Measurements from ENCODE around the gene CCKAR. TPM values are rescaled to one million over a fixed set of nuclear protein-coding genes. Genes with fewer than 3 reads are reported as not detected.

CCKAR gene
- total and polyA plus RNA-seq, 2 of the 13 experiments (the other 11 are each of a cell fraction or from before 2014, with no cell fraction given): not detected

- peaks cover 1 to 19% of the 10 kb centered on the region in 2 experiments; a peak in 3 of 5 replicates for H3K27me3 ChIP-seq (ENCODE audit: control insufficient read depth in 1 of 2, insufficient read depth in 2 of 2, low read length in 2 of 2)
- TF ChIP-seq ZNF441 (CRISPR knock-in tag; IDR thresholded peaks at IDR 0.05; ENCODE audit: borderline replicate concordance) (no peak), ZNF891 (CRISPR knock-in tag; IDR thresholded peaks at IDR 0.05) (no peak), ZMAT5 (CRISPR knock-in tag; IDR thresholded peaks at IDR 0.05; ENCODE audit: borderline replicate concordance, low read depth) (no peak), ZNF589 (CRISPR knock-in tag; conservative IDR thresholded peaks at IDR 0.05) (no peak), TFAP4 (IDR thresholded peaks at IDR 0.05; ENCODE audit: borderline replicate concordance, low read depth) (no peak), YEATS4 (CRISPR knock-in tag; IDR thresholded peaks at IDR 0.05; ENCODE audit: borderline replicate concordance) (no peak), ZNF34 (CRISPR knock-in tag; IDR thresholded peaks at IDR 0.05; ENCODE audit: borderline replicate concordance) (no peak), ZNF720 (CRISPR knock-in tag; IDR thresholded peaks at IDR 0.05) (no peak), KLF12 (CRISPR knock-in tag; IDR thresholded peaks at IDR 0.05; ENCODE audit: borderline replicate concordance) (no peak), ZNF224 (CRISPR knock-in tag; IDR thresholded peaks at IDR 0.05) (no peak), NBN (conservative IDR thresholded peaks at IDR 0.05) (no peak), ASH2L (IDR thresholded peaks at IDR 0.05; ENCODE audit: insufficient read length, low read depth, low read length) (no peak), REST (IDR thresholded peaks at IDR 0.05; ENCODE audit: borderline replicate concordance in 1 of 2, low read depth in 1 of 2, low read length in 2 of 2) (no peak), FOXP1 (IDR thresholded peaks at IDR 0.05) (no peak), FOXP1 (CRISPR knock-in tag; IDR thresholded peaks at IDR 0.05) (no peak), CREB3 (CRISPR knock-in tag; IDR thresholded peaks at IDR 0.05) (no peak)
- 11% methylated on average over 4 of the region's 4 CpGs for WGBS (ENCODE audit: low lambda C conversion rate)
- H3K4me1 ChIP-seq (ENCODE audit: insufficient read depth, low read length): no peaks in the 10 kb centered on the region
- no TSS peak for BruUV-seq (replicated peaks)
- ATAC-seq: no peak
- POLR2A ChIA-PET: no interaction called here
- CTCF ChIA-PET (ENCODE audit: low intra/inter-chr PET ratio, low total read pairs): no interaction called here
- H3K79me2 ChIP-seq (ENCODE audit: insufficient read depth, low read length): no peaks in the 10 kb centered on the region
- H3K4me3 ChIP-seq (replicated peaks in 1 of 3; ENCODE audit: insufficient read depth in 1 of 3, low read depth in 2 of 3, low read length in 3 of 3): no peak overlapping the region
- no peaks in the 10 kb centered on the region for H4K20me1 ChIP-seq (ENCODE audit: insufficient read depth, low read length)
- no peak for DNase-seq (ENCODE audit: low spot score)
- H3K9me3 ChIP-seq (ENCODE audit: low read length): no peaks in the 10 kb centered on the region
- H3K36me3 ChIP-seq (replicated peaks in 1 of 2; ENCODE audit: control insufficient read depth in 1 of 2, insufficient read depth in 2 of 2, low read length in 2 of 2): no peaks in the 10 kb centered on the region
- no peak overlapping the region for H3K4me2 ChIP-seq (ENCODE audit: low read depth, low read length)
- no peak overlapping the region for H3K9ac ChIP-seq (ENCODE audit: insufficient read depth, low read depth, low read length)
- H3K27ac ChIP-seq (ENCODE audit: extremely low read length, insufficient read depth, low read length): no peak overlapping the region
- in situ Hi-C loops (cut with HindIII; ENCODE audit: extremely low pct_ligation_motif_present, low pct_unique_long_range_greater_than_20kb) (no loop called here), intact Hi-C loops (cut with micrococcal nuclease; ENCODE audit: unreplicated experiment) (no loop called here)
- H2AFZ ChIP-seq (ENCODE audit: low read length): no peak overlapping the region
- FAIRE-seq: no peak
Measured at GRCh38 chr4:26493461-26493860, 3.2 kb upstream of the CCKAR start.

Data from HepG2 (cell line).